Heart left ventricle (tissue), 16 donors: ENCODE data around the gene PHACTR3. TPM values are rescaled to one million over a fixed set of nuclear protein-coding genes. Genes with fewer than 3 reads are reported as not detected.

Source experiments
- ATAC-seq, 4 donors: fragments of 200-7000 bp; cut with Tn5 transposase; one replicate each; pipeline ENCODE4 v1.9.1; 2020 to 2022; ENCODE audit warnings: moderate library complexity in 4 of 4, mild to moderate bottlenecking in 3 of 4, moderate number of reproducible peaks in 1 of 4
- DNase-seq, 5 donors: peaks; one replicate each; pipeline ENCODE4 v3.0.0-alpha.2; 2020
- H3K27ac ChIP-seq, 12 donors: fragments of 200-600 bp; sonication (generic) in 4 of 12; one replicate each; pipeline versions ENCODE4 v1.5.0 to v1.8.0; 2016 to 2022; ENCODE audit warnings: mild to moderate bottlenecking in 2 of 12
- H3K27me3 ChIP-seq, 9 donors: fragments of 200-600 bp; sonication (generic) in 2 of 9; one replicate each; pipeline versions ENCODE4 v1.5.1 to v1.8.0; 2016 to 2022; ENCODE audit warnings: mild to moderate bottlenecking in 3 of 9
- H3K36me3 ChIP-seq, 9 donors: fragments of 200-600 bp; sonication (generic) in 2 of 9; one replicate each; pipeline versions ENCODE4 v1.5.0 to v1.8.0; 2018 to 2022; ENCODE audit warnings: mild to moderate bottlenecking in 2 of 9
- H3K4me1 ChIP-seq, 12 donors: fragments of 200-600 bp; sonication (generic) in 4 of 12; one replicate each; pipeline versions ENCODE4 v1.5.0 to v1.8.0; 2016 to 2022; ENCODE audit warnings: mild to moderate bottlenecking in 3 of 12
- H3K4me3 ChIP-seq, 12 donors: fragments of 200-600 bp; sonication (generic) in 4 of 12; one replicate each; pipeline versions ENCODE4 v1.5.0 to v1.8.0; 2017 to 2022; ENCODE audit warnings: mild to moderate bottlenecking in 9 of 12, moderate library complexity in 4 of 12
- H3K9me3 ChIP-seq, 12 donors: fragments of 200-600 bp; sonication (generic) in 4 of 12; one replicate each; pipeline versions ENCODE4 v1.5.0 to v1.8.0; 2016 to 2022; ENCODE audit warnings: mild to moderate bottlenecking in 1 of 12
- POLR2A ChIP-seq, 2 donors: fragments of 450-650 bp; IDR thresholded peaks; one replicate each; pipeline ENCODE4 v1.6.1; 2017; ENCODE audit warnings: antibody characterized with exemption in 2 of 2, mild to moderate bottlenecking in 2 of 2, moderate library complexity in 2 of 2
- WGBS, 4 donors: extraction: QIAGEN DNeasy Blood & Tissue Kit in 2 of 4; methylation state at CpG; one replicate each; pipeline versions ENCODE4 v1.1.5 to v1.1.7; 2013 to 2018; 5-methylcytosine and 5-hydroxymethylcytosine counted together
- intact Hi-C, 10 donors: fragments of 100-400 bp; cut with DNase I; formaldehyde crosslinking; loops; one replicate each; pipeline versions ENCODE4 v1.11.1 to v1.14.2; 2022
- polyA plus RNA-seq, 2 donors: library from polyadenylated mRNA; stranded (reverse); fragments of 200-250 nt; gene quantifications; one replicate each; pipeline ENCODE4 v1.2.3, GENCODE V29; 2013
- total RNA-seq, 9 donors: library from RNA; depleted of rRNA in 2 of 9; stranded (reverse); fragments of >200 nt in 2 of 9; fragmentation: NEBNext Ultra II Directional in 3 of 9; extraction: Animal tissue kit (Norgen Biotek cat#: 25700) in 3 of 9; gene quantifications; one replicate each; pipeline versions ENCODE4 v1.1.0 to v1.2.4, GENCODE V29; 2016 to 2023
- TF ChIP-seq, protein P1 (sequence below), 12 donors: fragments of 200-600 bp; sonication (generic) in 4 of 12; IDR thresholded peaks; one replicate each; pipeline versions ENCODE4 v1.5.0 to v1.8.0; 2018 to 2022; ENCODE audit warnings: antibody characterized with exemption in 12 of 12, mild to moderate bottlenecking in 5 of 12
- donor health status: ischemic (EF 13 %, LVEDD 7.1; RV severe dilation, severe dysfunction).
- donor health status: healthy with polysubstance abuse.
- donor health status: DM: no; HTN: yes; CAD: no.
- donor health status: DM: no; HTN: no; CAD: no.
- donor health status: ischemic (EF 25% LVEDD 6.9; RV normal size, moderate dysfunction).
- donor health status: ischemic (EF 25% LVEDD 5.7; RV mildly dilated, moderate dysfunction).
- donor health status: healthy.
- donor health status: DM: yes; HTN: yes; CAD: no.
- donor health status: ischemic (EF 35%, LVEDD 5.7; RV mildly dilated, moderate dysfunction).
- donor health status: nonischemic (EF 11% LVEDD 7.7; RV severe dilation, severe dysfunction).
- donor health status: DM: yes; HTN: yes; CAD: no.
- donor health status: PGD.
- donor health status: ischemic (EF 29% LVEDD 5.4; RV normal size, mild dysfunction).
- donor health status: nonischemic (EF 23%, LVEDD 6.1; RV moderate dilation, normal function).

PHACTR3 gene
- total and polyA plus RNA-seq, 11 donors = 0.19 to 14.6 (median 3.5) TPM

DNA sequence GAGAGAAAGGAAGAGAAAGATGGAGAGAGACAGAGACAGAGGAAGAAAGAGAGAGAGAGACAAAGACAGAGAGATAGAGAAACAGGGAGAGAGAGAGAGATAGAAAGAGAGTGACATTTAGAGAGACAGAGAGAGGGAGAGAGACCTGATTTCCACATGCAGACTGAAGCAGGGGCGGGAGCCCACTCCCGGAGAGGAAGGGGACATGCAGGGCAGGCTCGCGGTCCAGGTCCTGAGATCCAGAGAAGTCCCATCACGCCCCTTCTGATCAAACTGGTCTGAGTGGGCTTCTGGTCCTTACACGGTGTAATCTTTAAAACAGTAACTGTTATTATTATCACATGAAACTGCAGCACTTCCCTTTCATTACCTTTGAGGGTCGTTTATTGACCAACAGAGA lies 62.2 kb downstream of the PHACTR3 start:
- H3K4me3 ChIP-seq = no peak overlapping the region
- 72 to 82% (median 77%) methylated on average over 7 of the region's 7 CpGs for WGBS, 4 donors
- DNase-seq = no peak

DNA sequence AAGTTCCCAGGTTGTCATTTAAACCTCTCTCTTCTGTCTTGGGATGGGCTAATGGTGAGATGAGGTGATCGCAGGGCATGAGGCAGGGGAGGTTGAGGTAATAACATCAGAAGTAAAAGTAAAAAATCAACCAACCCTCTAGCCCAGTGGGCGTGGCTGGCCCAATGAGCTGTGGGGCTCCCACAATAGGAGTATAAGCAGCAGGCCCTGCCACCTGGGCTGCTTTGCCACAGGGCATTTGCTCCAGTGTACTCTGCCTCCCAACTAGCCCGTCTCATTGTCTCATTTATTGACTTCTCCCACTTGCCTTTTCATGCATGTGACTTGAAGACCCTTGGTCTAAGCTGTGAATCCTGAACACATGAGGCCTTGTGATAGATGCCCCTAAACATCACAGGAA lies 62.8 kb downstream of the PHACTR3 start:
- WGBS, 4 donors = 83 to 89% (median 85%) methylated on average over 3 of the region's 3 CpGs
- no peaks in the 10 kb centered on the region for H3K36me3 ChIP-seq
- no peaks in the 10 kb centered on the region for H3K9me3 ChIP-seq
- H3K27me3 ChIP-seq = peaks cover 0 to 21% (median 0%) of the 10 kb centered on the region in 9 donors
- no peak overlapping the region for H3K4me3 ChIP-seq
- TF ChIP-seq, protein P1, sequence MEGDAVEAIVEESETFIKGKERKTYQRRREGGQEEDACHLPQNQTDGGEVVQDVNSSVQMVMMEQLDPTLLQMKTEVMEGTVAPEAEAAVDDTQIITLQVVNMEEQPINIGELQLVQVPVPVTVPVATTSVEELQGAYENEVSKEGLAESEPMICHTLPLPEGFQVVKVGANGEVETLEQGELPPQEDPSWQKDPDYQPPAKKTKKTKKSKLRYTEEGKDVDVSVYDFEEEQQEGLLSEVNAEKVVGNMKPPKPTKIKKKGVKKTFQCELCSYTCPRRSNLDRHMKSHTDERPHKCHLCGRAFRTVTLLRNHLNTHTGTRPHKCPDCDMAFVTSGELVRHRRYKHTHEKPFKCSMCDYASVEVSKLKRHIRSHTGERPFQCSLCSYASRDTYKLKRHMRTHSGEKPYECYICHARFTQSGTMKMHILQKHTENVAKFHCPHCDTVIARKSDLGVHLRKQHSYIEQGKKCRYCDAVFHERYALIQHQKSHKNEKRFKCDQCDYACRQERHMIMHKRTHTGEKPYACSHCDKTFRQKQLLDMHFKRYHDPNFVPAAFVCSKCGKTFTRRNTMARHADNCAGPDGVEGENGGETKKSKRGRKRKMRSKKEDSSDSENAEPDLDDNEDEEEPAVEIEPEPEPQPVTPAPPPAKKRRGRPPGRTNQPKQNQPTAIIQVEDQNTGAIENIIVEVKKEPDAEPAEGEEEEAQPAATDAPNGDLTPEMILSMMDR (IDR thresholded peaks at IDR 0.05) = no peak
- no peak for TF ChIP-seq POLR2A (IDR thresholded peaks at IDR 0.05)
- DNase-seq (no peak), ATAC-seq (no peak)
- intact Hi-C loops = no loop called here
- no peak overlapping the region for H3K27ac ChIP-seq
- no peaks in the 10 kb centered on the region for H3K4me1 ChIP-seq

More for the DNA sequence above, 62.2 kb downstream of the PHACTR3 start:
- H3K27me3 ChIP-seq = peaks cover 0 to 27% (median 0%) of the 10 kb centered on the region in 9 donors
- no peaks in the 10 kb centered on the region for H3K36me3 ChIP-seq
- intact Hi-C loops = no loop called here
- H3K27ac ChIP-seq = no peak overlapping the region
- no peaks in the 10 kb centered on the region for H3K4me1 ChIP-seq
- TF ChIP-seq, protein P1 (IDR thresholded peaks at IDR 0.05) = no peak
- TF ChIP-seq POLR2A (IDR thresholded peaks at IDR 0.05) = no peak
- ATAC-seq = no peak
- H3K9me3 ChIP-seq = no peaks in the 10 kb centered on the region

DNA sequence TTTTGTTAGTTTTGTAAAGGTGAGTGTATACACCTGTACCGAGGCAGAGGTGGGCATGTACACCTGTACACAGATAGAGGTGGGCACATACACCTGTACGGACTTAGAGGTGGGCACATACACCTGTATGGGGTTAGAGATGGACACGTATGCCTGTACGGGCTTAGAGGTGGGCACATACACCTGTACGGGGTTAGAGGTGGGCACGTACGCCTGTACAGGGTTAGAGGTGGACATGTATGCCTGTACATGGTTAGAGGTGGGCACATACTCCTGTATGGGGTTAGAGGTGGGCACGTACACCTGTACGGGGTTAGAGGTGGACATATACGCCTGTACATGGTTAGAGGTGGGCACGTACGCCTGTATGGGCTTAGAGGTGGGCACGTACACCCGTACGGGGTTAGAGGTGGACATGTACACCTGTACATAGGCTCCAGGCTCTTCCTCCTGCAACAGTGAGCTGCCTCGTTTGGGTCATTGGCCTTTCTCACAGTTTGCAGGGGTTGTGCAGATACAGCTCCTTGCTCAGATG lies 63.7 kb downstream of the PHACTR3 start:
- no peak for ATAC-seq
- Histone ChIP-seq H3K9me3 (no peaks in the 10 kb centered on the region), H3K4me1 (no peaks in the 10 kb centered on the region), H3K27ac (no peak overlapping the region), H3K4me3 (no peak overlapping the region), H3K36me3 (no peaks in the 10 kb centered on the region), H3K27me3 (peaks cover 0 to 12% (median 0%) of the 10 kb centered on the region in 9 donors)
- no peak for TF ChIP-seq POLR2A (IDR thresholded peaks at IDR 0.05)
- TF ChIP-seq, protein P1 (IDR thresholded peaks at IDR 0.05) = no peak
- intact Hi-C loops = no loop called here
- WGBS, 4 donors = 84 to 91% (median 88%) methylated on average over 16 of the region's 16 CpGs
- DNase-seq = no peak

DNA sequence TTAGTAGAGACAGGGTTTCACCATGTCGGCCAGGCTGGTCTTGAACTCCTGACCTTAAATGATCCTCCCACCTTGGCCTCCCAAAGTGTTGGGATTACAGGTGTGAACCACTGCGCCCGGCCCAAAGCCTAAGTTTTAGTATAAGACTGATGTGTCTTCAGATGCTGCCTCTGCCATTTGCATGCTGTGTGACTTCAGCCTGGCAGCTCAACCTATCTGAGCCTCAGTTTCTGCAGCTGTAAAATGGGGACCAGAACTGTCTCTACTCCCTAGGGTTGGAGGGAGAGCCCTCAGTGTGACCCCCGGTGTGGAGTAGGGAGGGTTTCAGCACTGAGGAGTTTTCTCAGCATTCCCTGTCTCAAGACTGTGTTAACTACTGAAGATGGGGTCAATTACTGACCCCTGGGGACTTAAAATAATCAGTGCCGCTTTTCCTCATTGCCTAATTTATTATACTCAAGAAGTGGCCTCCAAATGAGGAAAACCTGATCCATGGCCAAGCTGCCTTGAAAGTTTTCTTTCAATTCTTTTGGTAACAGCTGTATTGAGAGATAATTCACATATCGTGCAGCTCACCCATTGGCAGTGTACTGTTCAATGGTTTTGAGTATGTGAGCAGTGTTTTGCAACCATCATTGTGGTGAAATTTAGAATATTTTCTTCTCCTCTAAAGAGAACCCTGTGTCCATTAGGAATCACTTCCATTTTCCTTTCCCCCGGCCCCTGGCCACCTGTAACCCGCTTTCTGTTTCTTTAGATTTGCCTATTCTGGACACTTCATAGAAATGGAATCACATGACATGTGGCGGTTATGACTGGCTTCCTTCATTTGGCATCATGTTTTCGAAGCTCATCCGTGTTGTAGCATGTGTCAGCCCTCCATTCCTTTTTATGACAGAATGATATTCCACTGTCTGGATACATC lies 64.8 kb downstream of the PHACTR3 start:
- WGBS, 4 donors = 80 to 89% (median 83%) methylated on average over 11 of the region's 11 CpGs
- no peak overlapping the region for H3K27ac ChIP-seq
- DNase-seq = no peak
- intact Hi-C loops = no loop called here
- no peak overlapping the region for H3K4me3 ChIP-seq
- peaks cover 0 to 15% (median 0%) of the 10 kb centered on the region in 9 donors for H3K27me3 ChIP-seq
- H3K9me3 ChIP-seq = no peaks in the 10 kb centered on the region
- no peaks in the 10 kb centered on the region for H3K36me3 ChIP-seq
- TF ChIP-seq, protein P1 (IDR thresholded peaks at IDR 0.05) = no peak
- TF ChIP-seq POLR2A (IDR thresholded peaks at IDR 0.05) = no peak
- no peak for ATAC-seq
- no peaks in the 10 kb centered on the region for H3K4me1 ChIP-seq
